Activated CD8-positive, alpha-beta memory T cell treated with anti-CD3 and anti-CD28 coated beads, Interleukin-2, amount 10 ng/mL, durations not matched to agents 7 days and 5 days (primary cell): ENCODE measurements around the gene ZNF512B. TPM values are rescaled to one million over a fixed set of nuclear protein-coding genes. Genes with fewer than 3 reads are reported as not detected.
"Not testable (repeated sequence)": the region's sequence is repeated elsewhere in the genome, so short reads cannot be mapped to it uniquely, and the experiment has no call there.

ENCODE experiments used
- ATAC-seq: fragments of 150-1000 bp; cut with Tn5 transposase; one replicate; pipeline ENCODE4 v1.10.0; 2021; ENCODE audit warnings: moderate library complexity
- CTCF ChIA-PET: fragments of 350-600 bp; sonication (Branson Sonifier 250); formaldehyde crosslinking; loops from one replicate; lab custom pipeline; 2021; ENCODE audit warnings: antibody characterized with exemption; lab: Charles Lee
- DNase-seq: peaks from one replicate; pipeline ENCODE4 v3.0.0-alpha.2; 2020
- H3K27ac Mint-ChIP-seq: one replicate; pipeline ENCODE4 v1.8.0; 2021; ENCODE audit warnings: mild to moderate bottlenecking, mixed read lengths
- H3K27me3 Mint-ChIP-seq: one replicate; pipeline ENCODE4 v1.8.0; 2021; ENCODE audit warnings: mixed read lengths
- H3K36me3 Mint-ChIP-seq: one replicate; pipeline ENCODE4 v1.8.0; 2021; ENCODE audit warnings: mild to moderate bottlenecking, mixed read lengths
- H3K4me1 Mint-ChIP-seq: one replicate; pipeline ENCODE4 v1.8.0; 2021; ENCODE audit warnings: mixed read lengths
- H3K4me3 Mint-ChIP-seq: one replicate; pipeline ENCODE4 v1.8.0; 2021; ENCODE audit warnings: mild to moderate bottlenecking, moderate library complexity, mixed read lengths
- H3K9me3 Mint-ChIP-seq: one replicate; pipeline ENCODE4 v1.8.0; 2022; ENCODE audit warnings: low read depth, mixed read lengths
- total RNA-seq, 2 experiments: library from RNA; stranded (reverse); gene quantifications; one replicate each; pipeline ENCODE4 v1.2.3, GENCODE V29; 2021

ZNF512B gene
- total RNA-seq: 10 to 100 TPM; 13.5 to 18.2 TPM

GRCh38 chr20:63969838-63970713, at the start of gene ZNF512B:
Gene ZNF512B, minus strand, starts transcription at chr20:63969930. Its CDS starts 1,980 bp downstream, at chr20:63967950.
- DNase-seq (peak; percentile 61), ATAC-seq (peak; percentile 38)
- H3K9me3 Mint-ChIP-seq: peaks cover 2% of the 10 kb centered on the region
- peaks cover 3% of the 10 kb centered on the region for H3K27me3 Mint-ChIP-seq
- H3K27ac Mint-ChIP-seq: peak within 1 kb of the TSS; percentile 65
- peaks cover 20% of the 10 kb centered on the region for H3K36me3 Mint-ChIP-seq
- peak within 1 kb of the TSS; percentile 68 for H3K4me3 Mint-ChIP-seq
- H3K4me1 Mint-ChIP-seq: peaks cover 25% of the 10 kb centered on the region
- CTCF ChIA-PET: interaction anchor here (1.6 kb wide), 1 partner anchor 10 kb away, joined by 4 read pairs; no protein-coding TSS in a partner anchor

- Mint-ChIP-seq H3K36me3 (peaks cover 49% of the 10 kb centered on the region), H3K4me1 (peaks cover 38% of the 10 kb centered on the region), H3K27me3 (no peaks in the 10 kb centered on the region), H3K9me3 (no peaks in the 10 kb centered on the region), H3K4me3 (no peak overlapping the region), H3K27ac (peak overlapping the region; percentile 32)
- no peak for DNase-seq
- no peak for ATAC-seq
- CTCF ChIA-PET: no interaction called here
Observed at GRCh38 chr20:64015635-64016034, 45.9 kb upstream of the ZNF512B start.

GRCh38 chr20:64012385-64013154, 42.8 kb upstream of the ZNF512B start:
- Mint-ChIP-seq H3K4me1 (peaks cover 58% of the 10 kb centered on the region), H3K27ac (peak overlapping the region; percentile 89), H3K36me3 (peaks cover 56% of the 10 kb centered on the region)
- not testable (repeated sequence) for H3K4me3 Mint-ChIP-seq, H3K9me3 Mint-ChIP-seq, DNase-seq, H3K27me3 Mint-ChIP-seq, ATAC-seq
- CTCF ChIA-PET: interaction anchor here (2.4 kb wide), 1 partner anchor 26 kb away, joined by 14 read pairs; no protein-coding TSS in a partner anchor

- CTCF ChIA-PET: interaction anchor here (1.3 to 2.5 kb wide), 3 partner anchors 20 to 31 kb away, joined by 4 to 20 read pairs (median 12); partner anchors contain the start of genes PRPF6 and SAMD10
- DNase-seq (no peak), ATAC-seq (peak; percentile 37)
- peaks cover 5% of the 10 kb centered on the region for H3K9me3 Mint-ChIP-seq
- peak overlapping the region; percentile 72 for H3K27ac Mint-ChIP-seq
- H3K27me3 Mint-ChIP-seq: no peaks in the 10 kb centered on the region
- peaks cover 57% of the 10 kb centered on the region for H3K36me3 Mint-ChIP-seq
- H3K4me3 Mint-ChIP-seq: no peak overlapping the region
- H3K4me1 Mint-ChIP-seq: peaks cover 61% of the 10 kb centered on the region
Observed at GRCh38 chr20:64011366-64011779, 41.6 kb upstream of the ZNF512B start.

- DNase-seq: peak; percentile 53
- CTCF ChIA-PET: interaction anchor here (1.0 to 2.5 kb wide), 4 partner anchors 21 to 31 kb away, joined by 4 to 20 read pairs (median 10); partner anchors contain the start of genes C20orf204, PRPF6 and SAMD10
- H3K27me3 Mint-ChIP-seq: no peaks in the 10 kb centered on the region
- peak overlapping the region; percentile 72 for H3K27ac Mint-ChIP-seq
- no peak overlapping the region for H3K4me3 Mint-ChIP-seq
- H3K4me1 Mint-ChIP-seq: peaks cover 60% of the 10 kb centered on the region
- H3K36me3 Mint-ChIP-seq: peaks cover 56% of the 10 kb centered on the region
- H3K9me3 Mint-ChIP-seq: peaks cover 5% of the 10 kb centered on the region
- ATAC-seq: peak; percentile 67
Observed at GRCh38 chr20:64010711-64011237, 41.0 kb upstream of the ZNF512B start.

- Mint-ChIP-seq H3K27me3 (no peaks in the 10 kb centered on the region), H3K36me3 (peaks cover 48% of the 10 kb centered on the region), H3K9me3 (peaks cover 5% of the 10 kb centered on the region), H3K4me1 (peaks cover 57% of the 10 kb centered on the region), H3K27ac (peak overlapping the region; percentile 72), H3K4me3 (peak overlapping the region; percentile 6)
- CTCF ChIA-PET: interaction anchor here (0.9 to 2.5 kb wide), 6 partner anchors 21 to 513 kb away, joined by 3 to 20 read pairs (median 6); partner anchors contain the start of genes C20orf204, PRPF6 and SAMD10
- peak; percentile 68 for DNase-seq
- ATAC-seq: peak; percentile 41
Observed at GRCh38 chr20:64009811-64010387, 40.2 kb upstream of the ZNF512B start.

- Mint-ChIP-seq H3K9me3 (peaks cover 5% of the 10 kb centered on the region), H3K36me3 (peaks cover 42% of the 10 kb centered on the region), H3K4me1 (peaks cover 37% of the 10 kb centered on the region), H3K27ac (no peak overlapping the region), H3K4me3 (no peak overlapping the region), H3K27me3 (no peaks in the 10 kb centered on the region)
- ATAC-seq: peak; percentile 22
- DNase-seq: no peak
- CTCF ChIA-PET: interaction anchor here (0.8 to 3.4 kb wide), 3 partner anchors 25 to 142 kb away, joined by 3 to 20 read pairs (median 3); partner anchors contain the start of gene TPD52L2
Observed at GRCh38 chr20:64006902-64007301, 37.2 kb upstream of the ZNF512B start.

- Mint-ChIP-seq H3K4me1 (peaks cover 35% of the 10 kb centered on the region), H3K27me3 (no peaks in the 10 kb centered on the region), H3K27ac (no peak overlapping the region), H3K9me3 (peaks cover 5% of the 10 kb centered on the region), H3K36me3 (peaks cover 44% of the 10 kb centered on the region), H3K4me3 (no peak overlapping the region)
- no peak for ATAC-seq
- DNase-seq: no peak
- CTCF ChIA-PET: interaction anchor here (1.0 to 3.4 kb wide), 2 partner anchors 24 to 32 kb away, joined by 3 to 20 read pairs; no protein-coding TSS in a partner anchor
Observed at GRCh38 chr20:64006490-64006889, 36.8 kb upstream of the ZNF512B start.

- Mint-ChIP-seq H3K27ac (peak overlapping the region; percentile 6), H3K27me3 (no peaks in the 10 kb centered on the region), H3K4me3 (no peak overlapping the region), H3K36me3 (peaks cover 43% of the 10 kb centered on the region), H3K9me3 (peaks cover 5% of the 10 kb centered on the region), H3K4me1 (peaks cover 24% of the 10 kb centered on the region)
- CTCF ChIA-PET: interaction anchor here (0.9 to 3.4 kb wide), 2 partner anchors 33 to 34 kb away, joined by 3 to 20 read pairs; no protein-coding TSS in a partner anchor
- no peak for ATAC-seq
- DNase-seq: no peak
Observed at GRCh38 chr20:64005394-64005793, 35.7 kb upstream of the ZNF512B start.

- DNase-seq: no peak
- CTCF ChIA-PET: interaction anchor here (0.9 kb wide), 1 partner anchor 35 kb away, joined by 3 read pairs; no protein-coding TSS in a partner anchor
- H3K4me3 Mint-ChIP-seq: no peak overlapping the region
- ATAC-seq: no peak
- H3K27me3 Mint-ChIP-seq: no peaks in the 10 kb centered on the region
- H3K36me3 Mint-ChIP-seq: peaks cover 41% of the 10 kb centered on the region
- H3K4me1 Mint-ChIP-seq: peaks cover 12% of the 10 kb centered on the region
- H3K27ac Mint-ChIP-seq: no peak overlapping the region
- peaks cover 3% of the 10 kb centered on the region for H3K9me3 Mint-ChIP-seq
Observed at GRCh38 chr20:64003960-64004725, 34.4 kb upstream of the ZNF512B start.

- no peak for ATAC-seq
- no peaks in the 10 kb centered on the region for H3K27me3 Mint-ChIP-seq
- CTCF ChIA-PET: interaction anchor here (1.3 to 3.4 kb wide), 2 partner anchors 18 to 37 kb away, joined by 3 to 18 read pairs; no protein-coding TSS in a partner anchor
- DNase-seq: no peak
- no peaks in the 10 kb centered on the region for H3K9me3 Mint-ChIP-seq
- H3K27ac Mint-ChIP-seq: peak overlapping the region; percentile 1
- peaks cover under 1% of the 10 kb centered on the region for H3K4me1 Mint-ChIP-seq
- H3K4me3 Mint-ChIP-seq: no peak overlapping the region
- peaks cover 39% of the 10 kb centered on the region for H3K36me3 Mint-ChIP-seq
Observed at GRCh38 chr20:64001607-64002011, 31.9 kb upstream of the ZNF512B start.
